ENCODE data around the gene EXD2.

- TF ChIP-seq EZH2 (IDR thresholded peaks at IDR 0.05; ENCODE audit: insufficient read depth, poor library complexity, severe bottlenecking): no peak
- TF ChIP-seq EZH2phosphoT487 (IDR thresholded peaks at IDR 0.05; ENCODE audit: insufficient read depth, low read depth): no peak
These were observed 96.9 kb downstream of the EXD2 start for GRCh38 chr14:69288011-69288771.

All from GM23248 (cell line).